Liver (tissue), 9 donors: Measurements from ENCODE around the gene KRT83. TPM values are rescaled to one million over a fixed set of nuclear protein-coding genes. Genes with fewer than 3 reads are reported as not detected.
"Not testable (repeated sequence)": the region's sequence is repeated elsewhere in the genome, so short reads cannot be mapped to it uniquely, and the experiment has no call there.

Experiments
- DNase-seq: peaks from one replicate; pipeline ENCODE4 v3.0.0-alpha.2; 2017; ENCODE audit warnings: low spot score
- H3K27ac ChIP-seq, 2 donors: one replicate each; pipeline ENCODE4 v1.7.0; 2013; ENCODE audit warnings: inconsistent platforms in 2 of 2, low read length in 2 of 2, control low read depth in 1 of 2, low read depth in 1 of 2, mild to moderate bottlenecking in 1 of 2
- H3K27me3 ChIP-seq, 4 donors: one replicate each; pipeline versions ENCODE4 v1.6.1 to v1.7.0; 2013; ENCODE audit warnings: low read length in 3 of 4, inconsistent platforms in 1 of 4, mild to moderate bottlenecking in 1 of 4, moderate library complexity in 1 of 4; ENCODE audit not compliant: control insufficient read depth in 4 of 4, insufficient read depth in 4 of 4
- H3K36me3 ChIP-seq, 4 donors: one replicate each; pipeline versions ENCODE4 v1.6.1 to v1.7.0; 2013; ENCODE audit warnings: low read length in 3 of 4, mild to moderate bottlenecking in 3 of 4, low read depth in 1 of 4, moderate library complexity in 1 of 4; ENCODE audit not compliant: control insufficient read depth in 4 of 4, insufficient read depth in 3 of 4
- H3K4me1 ChIP-seq, 4 donors: one replicate each; pipeline versions ENCODE4 v1.6.1 to v1.7.0; 2013; ENCODE audit warnings: low read length in 3 of 4, mild to moderate bottlenecking in 3 of 4, moderate library complexity in 1 of 4; ENCODE audit not compliant: control insufficient read depth in 4 of 4, insufficient read depth in 4 of 4
- H3K4me3 ChIP-seq, 3 donors: one replicate each; pipeline versions ENCODE4 v1.6.1 to v1.7.0; 2013; ENCODE audit warnings: low read length in 3 of 3, control low read depth in 1 of 3, low read depth in 1 of 3, mild to moderate bottlenecking in 1 of 3
- H3K9ac ChIP-seq, 2 donors: one replicate each; pipeline ENCODE4 v1.7.0; 2013; ENCODE audit warnings: low read length in 2 of 2, mild to moderate bottlenecking in 2 of 2, moderate library complexity in 2 of 2, control low read depth in 1 of 2, low read depth in 1 of 2
- H3K9me3 ChIP-seq, 4 donors: one replicate each; pipeline versions ENCODE4 v1.6.1 to v1.7.0; 2013; ENCODE audit warnings: low read length in 3 of 4; ENCODE audit not compliant: control insufficient read depth in 4 of 4
- EGR1 ChIP-seq, 2 donors: IDR thresholded peaks; 2 replicates each; pipeline ENCODE4 v1.6.1; 2016 to 2018; ENCODE audit warnings: antibody characterized with exemption in 2 of 2, low read depth in 2 of 2
- FOXA1 ChIP-seq: IDR thresholded peaks from 2 replicates; pipeline ENCODE4 v1.6.1; 2016; ENCODE audit warnings: antibody characterized with exemption
- FOXA2 ChIP-seq: IDR thresholded peaks from 2 replicates; pipeline ENCODE4 v1.6.1; 2016; ENCODE audit warnings: antibody characterized with exemption
- HNF4A ChIP-seq, 2 donors: conservative IDR thresholded peaks; 2 replicates each; pipeline ENCODE4 v1.6.1; 2016; ENCODE audit warnings: antibody characterized with exemption in 2 of 2, mild to moderate bottlenecking in 2 of 2
- HNF4G ChIP-seq: IDR thresholded peaks from 2 replicates; pipeline ENCODE4 v1.6.1; 2016; ENCODE audit warnings: antibody characterized with exemption
- JUND ChIP-seq, 2 donors: IDR thresholded peaks; 2 replicates each; pipeline ENCODE4 v1.6.1; 2016; ENCODE audit warnings: antibody characterized with exemption in 2 of 2
- MAX ChIP-seq: IDR thresholded peaks from 2 replicates; pipeline ENCODE4 v1.6.1; 2016; ENCODE audit warnings: antibody characterized with exemption
- NR2F2 ChIP-seq: IDR thresholded peaks from 2 replicates; pipeline ENCODE4 v1.6.1; 2016; ENCODE audit warnings: antibody characterized with exemption
- RAD21 ChIP-seq, 2 donors: IDR thresholded peaks; 2 replicates each; pipeline ENCODE4 v1.6.1; 2016; ENCODE audit warnings: antibody characterized with exemption in 2 of 2, mild to moderate bottlenecking in 2 of 2
- REST ChIP-seq: IDR thresholded peaks from 2 replicates; pipeline ENCODE4 v1.6.1; 2016; ENCODE audit warnings: antibody characterized with exemption, mild to moderate bottlenecking
- RXRA ChIP-seq, 2 donors: IDR thresholded peaks; 2 replicates each; pipeline ENCODE4 v1.6.1; 2017 to 2018; ENCODE audit warnings: antibody characterized with exemption in 2 of 2, mild to moderate bottlenecking in 1 of 2
- SP1 ChIP-seq: IDR thresholded peaks from 2 replicates; pipeline ENCODE4 v1.6.1; 2018; ENCODE audit warnings: antibody characterized with exemption, mild to moderate bottlenecking
- TAF1 ChIP-seq: conservative IDR thresholded peaks from 2 replicates; pipeline ENCODE4 v1.6.1; 2016; ENCODE audit warnings: antibody characterized with exemption, mild to moderate bottlenecking
- YY1 ChIP-seq: IDR thresholded peaks from 2 replicates; pipeline ENCODE4 v1.6.1; 2016; ENCODE audit warnings: antibody characterized with exemption, mild to moderate bottlenecking
- WGBS: extraction: QIAGEN DNeasy Blood & Tissue Kit; methylation state at CpG from one replicate; pipeline ENCODE4 v1.1.7; 2013; 5-methylcytosine and 5-hydroxymethylcytosine counted together
- polyA plus RNA-seq, 2 donors: library from polyadenylated mRNA; stranded (reverse) in 1 of 2; unstranded in 1 of 2; fragments of 200-250 nt in 1 of 2; fragments of >200 nt in 1 of 2; fragmentation: Nextera tagmentation in 1 of 2; extraction: Ambion mirVana in 1 of 2; gene quantifications; one replicate each; pipeline versions ENCODE4 v1.2.1 to v1.2.3, GENCODE V29; 2013 to 2015
- total RNA-seq, 2 donors: library from RNA; depleted of rRNA; stranded (reverse); fragments of >200 nt; gene quantifications; one replicate each; pipeline ENCODE4 v1.2.3, GENCODE V29; 2014
- TF ChIP-seq, protein P1 (sequence below): IDR thresholded peaks from 2 replicates; pipeline ENCODE4 v1.6.1; 2016; ENCODE audit warnings: antibody characterized with exemption
- TF ChIP-seq, protein P2 (sequence below): fragments of 150-350 bp; IDR thresholded peaks from 2 replicates; pipeline ENCODE4 v1.5.1; 2017; ENCODE audit warnings: improper control_type of control experiment, low read depth, low read length; ENCODE audit not compliant: missing input control
- TF ChIP-seq, protein P3 (sequence below): IDR thresholded peaks from 2 replicates; pipeline ENCODE4 v1.6.1; 2016; ENCODE audit warnings: antibody characterized with exemption
- donor health status: healthy.
- donor health status: healthy.
- donor health status: healthy.
- donor health status: healthy.
- donor health status: healthy.

The KRT83 gene
- total and polyA plus RNA-seq, 4 donors, result not detected

GRCh38 chr12:52287816-52288805, 33.1 kb downstream of the KRT83 start:
- not testable (repeated sequence) for H3K27ac ChIP-seq, H3K9me3 ChIP-seq, H3K4me1 ChIP-seq, DNase-seq, H3K4me3 ChIP-seq, H3K9ac ChIP-seq, H3K27me3 ChIP-seq, H3K36me3 ChIP-seq
- WGBS, result 82% methylated on average over 17 of the region's 17 CpGs

DNA sequence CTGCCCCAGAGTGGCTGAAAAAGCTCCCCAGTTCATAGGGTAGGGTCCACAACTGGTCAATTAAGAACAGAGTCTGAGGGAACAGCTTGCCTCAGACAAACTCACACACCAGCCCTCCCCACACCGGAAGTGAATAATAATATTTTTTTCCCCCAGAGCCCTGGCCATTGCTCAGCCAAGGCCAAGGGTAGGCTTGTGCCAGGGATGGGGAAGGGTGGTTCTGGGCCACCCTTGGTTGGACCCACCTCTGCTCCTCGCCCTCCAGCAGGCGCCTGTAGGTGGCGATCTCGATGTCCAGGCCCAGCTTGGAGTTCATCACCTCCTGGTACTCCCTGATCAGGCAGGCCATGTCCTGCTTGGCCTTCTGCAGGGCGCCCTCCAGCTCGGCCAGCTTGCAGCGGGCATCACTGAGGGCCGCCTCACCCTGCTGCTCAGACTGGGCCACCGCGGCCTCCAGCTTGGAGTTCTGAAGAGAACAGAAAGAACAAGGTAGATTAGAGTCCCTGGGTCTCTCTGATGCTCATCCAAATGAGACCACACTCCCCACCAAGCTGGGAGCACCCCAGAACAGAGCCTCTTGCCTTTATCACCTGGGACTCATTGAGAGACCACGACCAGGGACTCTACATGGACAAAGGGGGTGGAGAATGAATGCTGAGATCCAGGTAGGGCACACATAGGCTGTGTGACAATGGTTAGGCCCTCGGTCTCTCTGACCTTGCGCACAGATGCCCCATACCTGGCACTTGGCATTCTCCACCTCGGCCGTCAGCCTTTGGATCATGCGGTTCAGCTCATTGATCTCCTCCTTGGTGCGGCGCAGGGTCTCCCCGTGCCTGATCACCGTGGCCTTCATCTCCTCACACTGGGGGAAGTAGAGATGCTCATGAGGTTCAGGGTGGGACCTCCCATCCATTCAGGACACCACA, 34.1 kb downstream of the KRT83 start:
- H3K36me3 ChIP-seq, H3K9ac ChIP-seq, H3K9me3 ChIP-seq, H3K27me3 ChIP-seq, H3K4me1 ChIP-seq, H3K4me3 ChIP-seq, H3K27ac ChIP-seq, DNase-seq: not testable (repeated sequence)
- WGBS, result 88% methylated on average over 21 of the region's 21 CpGs

DNA sequence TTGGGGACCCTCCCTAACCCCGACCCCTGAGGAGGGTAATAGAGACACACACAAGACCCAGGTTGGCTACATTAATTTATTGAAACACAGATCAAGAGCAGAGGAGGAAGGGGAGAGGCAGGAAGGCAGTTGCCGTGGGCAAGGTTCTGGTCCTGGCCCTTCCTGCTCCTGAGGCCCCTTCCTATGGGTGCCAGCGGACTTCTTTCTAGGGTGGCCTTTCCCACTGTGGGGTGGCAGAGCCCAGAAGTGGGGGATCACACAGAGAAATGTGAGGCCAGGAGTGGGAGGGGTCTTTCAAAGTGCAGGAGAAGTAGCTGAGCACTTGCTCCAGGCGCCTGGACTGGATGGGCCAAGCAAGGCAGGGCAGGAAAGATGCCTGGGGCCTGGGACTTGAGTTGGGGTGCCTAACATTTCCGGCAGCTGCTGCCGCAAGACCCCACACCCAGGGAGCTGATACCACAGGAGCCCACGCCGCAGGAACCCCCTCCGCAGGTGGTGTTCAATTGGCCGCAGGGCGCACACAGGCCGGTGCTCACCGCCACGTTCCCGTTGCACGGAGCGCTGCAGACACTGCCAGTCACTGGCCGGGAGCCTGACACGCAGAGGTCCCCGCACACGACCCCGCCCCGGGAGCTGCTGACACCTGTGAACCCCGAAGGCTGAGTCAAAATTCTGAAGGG, 35.2 kb downstream of the KRT83 start:
- H3K4me1 ChIP-seq, result no peaks in the 10 kb centered on the region
- H3K36me3 ChIP-seq, result no peaks in the 10 kb centered on the region
- no peaks in the 10 kb centered on the region for H3K27me3 ChIP-seq
- 85% methylated on average over 24 of the region's 24 CpGs for WGBS
- no peak for DNase-seq
- H3K9me3 ChIP-seq, result no peaks in the 10 kb centered on the region
- H3K27ac ChIP-seq, result no peak overlapping the region
- no peak overlapping the region for H3K4me3 ChIP-seq
- H3K9ac ChIP-seq, result no peak overlapping the region
- TF ChIP-seq RXRA (IDR thresholded peaks at IDR 0.05) (no peak), FOXA1 (no peak), FOXA2 (no peak), SP1 (no peak), HNF4A (conservative IDR thresholded peaks at IDR 0.05) (no peak), TAF1 (no peak), RAD21 (IDR thresholded peaks at IDR 0.05) (no peak), HNF4G (no peak), EGR1 (IDR thresholded peaks at IDR 0.05; ENCODE audit: low read depth in 2 of 2) (no peak), REST (no peak), MAX (no peak), YY1 (no peak), JUND (IDR thresholded peaks at IDR 0.05) (no peak), NR2F2 (no peak)
- TF ChIP-seq, protein P1, sequence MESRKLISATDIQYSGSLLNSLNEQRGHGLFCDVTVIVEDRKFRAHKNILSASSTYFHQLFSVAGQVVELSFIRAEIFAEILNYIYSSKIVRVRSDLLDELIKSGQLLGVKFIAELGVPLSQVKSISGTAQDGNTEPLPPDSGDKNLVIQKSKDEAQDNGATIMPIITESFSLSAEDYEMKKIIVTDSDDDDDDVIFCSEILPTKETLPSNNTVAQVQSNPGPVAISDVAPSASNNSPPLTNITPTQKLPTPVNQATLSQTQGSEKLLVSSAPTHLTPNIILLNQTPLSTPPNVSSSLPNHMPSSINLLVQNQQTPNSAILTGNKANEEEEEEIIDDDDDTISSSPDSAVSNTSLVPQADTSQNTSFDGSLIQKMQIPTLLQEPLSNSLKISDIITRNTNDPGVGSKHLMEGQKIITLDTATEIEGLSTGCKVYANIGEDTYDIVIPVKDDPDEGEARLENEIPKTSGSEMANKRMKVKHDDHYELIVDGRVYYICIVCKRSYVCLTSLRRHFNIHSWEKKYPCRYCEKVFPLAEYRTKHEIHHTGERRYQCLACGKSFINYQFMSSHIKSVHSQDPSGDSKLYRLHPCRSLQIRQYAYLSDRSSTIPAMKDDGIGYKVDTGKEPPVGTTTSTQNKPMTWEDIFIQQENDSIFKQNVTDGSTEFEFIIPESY, result no peak
- TF ChIP-seq, protein P2, sequence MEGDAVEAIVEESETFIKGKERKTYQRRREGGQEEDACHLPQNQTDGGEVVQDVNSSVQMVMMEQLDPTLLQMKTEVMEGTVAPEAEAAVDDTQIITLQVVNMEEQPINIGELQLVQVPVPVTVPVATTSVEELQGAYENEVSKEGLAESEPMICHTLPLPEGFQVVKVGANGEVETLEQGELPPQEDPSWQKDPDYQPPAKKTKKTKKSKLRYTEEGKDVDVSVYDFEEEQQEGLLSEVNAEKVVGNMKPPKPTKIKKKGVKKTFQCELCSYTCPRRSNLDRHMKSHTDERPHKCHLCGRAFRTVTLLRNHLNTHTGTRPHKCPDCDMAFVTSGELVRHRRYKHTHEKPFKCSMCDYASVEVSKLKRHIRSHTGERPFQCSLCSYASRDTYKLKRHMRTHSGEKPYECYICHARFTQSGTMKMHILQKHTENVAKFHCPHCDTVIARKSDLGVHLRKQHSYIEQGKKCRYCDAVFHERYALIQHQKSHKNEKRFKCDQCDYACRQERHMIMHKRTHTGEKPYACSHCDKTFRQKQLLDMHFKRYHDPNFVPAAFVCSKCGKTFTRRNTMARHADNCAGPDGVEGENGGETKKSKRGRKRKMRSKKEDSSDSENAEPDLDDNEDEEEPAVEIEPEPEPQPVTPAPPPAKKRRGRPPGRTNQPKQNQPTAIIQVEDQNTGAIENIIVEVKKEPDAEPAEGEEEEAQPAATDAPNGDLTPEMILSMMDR, result no peak
- TF ChIP-seq, protein P3, sequence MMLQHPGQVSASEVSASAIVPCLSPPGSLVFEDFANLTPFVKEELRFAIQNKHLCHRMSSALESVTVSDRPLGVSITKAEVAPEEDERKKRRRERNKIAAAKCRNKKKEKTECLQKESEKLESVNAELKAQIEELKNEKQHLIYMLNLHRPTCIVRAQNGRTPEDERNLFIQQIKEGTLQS, result no peak
